Measurements from ENCODE around the gene SAG.
A peak's percentile ranks its signal among the peaks of the same experiment; 100 is the strongest.

Gene SAG

DNA sequence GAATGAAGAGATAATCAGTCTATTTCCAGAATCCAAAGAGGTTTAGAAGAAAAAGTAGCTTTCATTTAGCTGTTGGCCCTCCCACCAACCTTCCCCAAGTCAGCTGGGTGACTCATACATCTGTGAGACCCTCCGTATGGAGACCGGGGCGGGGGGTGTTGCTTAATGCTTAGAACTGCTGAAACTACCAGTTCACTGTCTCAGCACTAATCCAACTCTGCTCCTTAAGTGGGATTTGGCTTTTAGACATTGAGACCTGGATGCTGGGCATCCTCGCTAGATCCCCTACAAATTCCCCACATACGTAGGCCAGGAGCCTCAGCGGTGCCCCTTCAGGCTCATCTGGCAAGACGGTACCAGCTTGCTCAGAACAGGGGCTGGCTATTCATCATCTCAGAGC is at the start of gene SAG:
Gene SAG, plus strand, starts transcription at position 252 of the 400 bp plus-strand sequence. CDS start 1,374 bp downstream, outside the sequence.
- DNase-seq = no peak

DNA sequence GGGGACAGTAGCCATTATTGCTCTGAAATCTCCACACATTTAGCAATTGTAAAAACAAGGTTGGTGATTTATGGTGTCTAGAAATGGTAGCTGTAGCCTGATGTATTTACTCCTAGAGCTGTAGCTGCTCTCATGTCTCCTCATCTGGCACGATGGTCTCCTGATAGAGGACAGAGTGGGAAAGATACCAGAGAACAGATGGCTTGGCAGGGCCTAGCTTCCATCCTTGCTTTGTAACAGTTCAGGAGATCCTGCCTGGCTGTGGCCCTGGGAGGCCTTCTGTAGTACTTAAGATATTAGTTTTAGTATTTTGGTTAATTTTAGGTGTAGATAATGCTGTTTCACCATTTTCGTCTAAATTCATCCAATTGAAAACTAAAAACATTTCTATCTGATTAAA is 49.4 kb upstream of the SAG start:
- DNase-seq = peak; percentile 32 to 67

DNA sequence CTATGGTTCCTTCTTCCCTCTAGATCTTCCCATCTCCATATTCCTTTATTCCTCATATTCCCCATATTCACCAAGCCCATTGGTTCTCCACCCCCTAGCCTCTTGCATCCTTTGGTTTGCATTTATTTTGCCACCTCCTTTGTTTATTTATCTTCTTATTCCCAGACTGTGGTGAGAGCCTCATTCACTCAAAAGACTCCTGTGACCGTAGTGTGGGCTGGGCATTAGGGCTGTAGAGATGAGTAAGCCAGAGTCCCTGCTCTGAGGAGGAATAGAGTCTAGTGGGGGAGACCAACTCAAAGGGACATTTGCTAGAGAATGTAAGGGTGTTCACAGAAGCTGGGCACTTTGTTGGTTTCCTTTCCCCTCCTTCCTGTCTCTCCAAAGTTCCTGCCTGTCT is 47.9 kb upstream of the SAG start:
- DNase-seq = no peak

DNA sequence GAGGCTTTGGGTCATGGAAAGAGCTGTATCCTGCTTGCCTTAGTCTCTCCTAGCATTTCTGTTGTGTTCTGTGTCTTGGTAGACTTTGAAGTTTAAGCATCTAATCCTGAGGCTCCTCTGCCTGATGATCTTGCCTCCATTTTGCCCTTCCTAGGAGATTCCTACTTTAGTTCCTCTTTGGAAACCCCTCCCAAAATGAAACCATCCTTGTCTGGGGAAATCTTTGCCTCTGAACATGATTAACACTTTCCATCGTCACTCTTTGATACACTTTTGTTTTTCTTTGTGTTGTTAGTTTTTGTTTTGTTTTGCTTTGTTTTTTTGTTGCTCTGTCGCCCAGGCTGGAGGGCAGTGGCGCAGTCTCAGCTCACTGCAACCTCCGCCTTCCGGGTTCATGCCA is 47.0 kb upstream of the SAG start:
- DNase-seq = no peak

DNA sequence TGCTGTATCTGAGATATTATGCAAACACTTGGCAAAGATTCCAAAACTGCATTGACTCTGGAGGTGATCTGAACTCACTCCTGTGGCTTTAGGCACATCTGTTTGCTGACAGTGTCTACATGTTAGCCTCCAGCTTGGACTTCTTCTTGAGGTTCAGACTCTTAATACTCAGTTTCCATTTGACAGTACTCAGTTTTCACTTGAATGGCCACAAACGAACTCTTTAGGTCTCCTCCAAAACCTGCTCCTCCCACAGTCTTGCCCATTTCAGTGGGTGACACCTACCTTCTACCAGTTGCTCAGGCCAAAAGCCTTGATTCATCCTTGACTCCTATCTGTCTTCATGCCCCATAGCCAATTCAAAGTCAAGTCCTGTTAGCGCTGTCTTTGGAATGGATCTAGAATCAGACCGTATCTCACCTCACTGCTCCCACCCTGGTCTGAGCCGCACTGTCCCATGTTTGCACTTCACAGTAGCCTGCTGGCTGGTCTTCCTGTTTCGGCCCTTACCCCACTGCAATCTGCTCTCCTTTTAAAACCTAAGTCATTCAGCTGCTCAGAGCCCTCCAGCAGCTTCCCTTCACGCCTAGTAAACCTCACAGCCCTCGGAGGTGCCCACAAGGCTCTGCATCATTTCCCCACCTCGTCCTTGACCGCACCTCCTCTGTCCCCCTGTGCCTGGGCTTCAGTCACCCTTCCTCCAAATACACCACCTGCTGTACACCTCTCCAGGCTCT is 45.6 kb upstream of the SAG start:
- DNase-seq = no peak

DNA sequence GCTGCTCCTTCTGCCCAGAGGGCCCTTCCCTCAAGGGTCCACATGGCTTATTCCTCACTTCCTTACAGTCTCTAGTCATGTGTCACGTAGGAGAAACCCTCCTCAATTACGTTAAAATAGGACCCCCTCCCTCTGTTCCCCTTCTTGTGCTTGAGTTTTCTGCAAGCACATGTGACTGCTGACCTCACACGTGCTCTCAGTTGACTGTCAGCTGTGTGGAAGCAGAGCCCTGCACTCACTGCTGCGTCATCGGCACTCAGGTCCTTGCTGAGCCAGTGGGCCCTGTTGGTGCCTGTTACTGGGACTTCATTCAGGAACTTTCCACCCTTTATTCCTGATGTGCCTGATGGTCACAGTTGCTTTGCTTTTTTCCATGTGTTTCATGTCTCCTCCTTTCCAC is 45.1 kb upstream of the SAG start:
- DNase-seq = no peak

DNA sequence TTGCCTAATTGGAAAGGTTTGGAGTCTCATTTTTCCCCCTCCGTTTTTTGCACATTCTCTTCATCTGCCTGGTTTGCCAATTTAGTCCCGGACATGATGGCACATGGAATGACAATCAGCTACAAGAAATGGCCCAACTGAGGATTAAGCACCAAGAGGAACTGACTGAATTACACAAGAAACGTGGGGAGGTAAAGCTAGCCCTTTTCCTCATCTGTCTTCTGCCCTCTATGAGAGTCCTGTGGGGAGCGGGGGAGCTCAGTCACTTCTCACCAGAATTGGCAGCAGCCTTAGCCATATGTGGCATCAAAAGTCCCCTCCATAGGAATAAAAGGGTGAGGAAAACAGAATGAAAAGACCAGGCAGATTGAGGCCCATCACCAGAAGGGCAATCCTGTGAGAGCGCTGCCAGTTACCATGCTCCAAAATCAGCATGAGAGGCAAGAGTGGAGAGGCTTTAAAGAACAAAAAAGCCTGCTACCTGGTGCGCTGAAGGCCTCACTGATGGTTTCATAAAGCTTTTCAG is 44.5 kb upstream of the SAG start:
- DNase-seq = no peak

DNA sequence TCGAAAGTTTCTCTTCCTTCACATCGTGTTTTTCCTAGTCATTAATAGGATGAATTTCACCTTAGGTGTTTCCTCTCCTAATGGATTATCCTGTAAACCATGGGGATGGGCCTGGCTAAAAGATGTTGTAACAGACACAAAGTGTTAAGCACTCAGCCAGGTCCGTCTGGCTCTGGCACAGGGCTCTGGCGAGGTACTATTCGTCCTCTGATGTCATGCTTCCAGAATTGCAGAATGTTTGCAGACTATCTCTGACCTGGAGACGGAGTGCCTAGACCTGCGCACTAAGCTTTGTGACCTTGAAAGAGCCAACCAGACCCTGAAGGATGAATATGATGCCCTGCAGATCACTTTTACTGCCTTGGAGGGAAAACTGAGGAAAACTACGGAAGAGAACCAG is 42.9 kb upstream of the SAG start:
- no peak for DNase-seq

DNA sequence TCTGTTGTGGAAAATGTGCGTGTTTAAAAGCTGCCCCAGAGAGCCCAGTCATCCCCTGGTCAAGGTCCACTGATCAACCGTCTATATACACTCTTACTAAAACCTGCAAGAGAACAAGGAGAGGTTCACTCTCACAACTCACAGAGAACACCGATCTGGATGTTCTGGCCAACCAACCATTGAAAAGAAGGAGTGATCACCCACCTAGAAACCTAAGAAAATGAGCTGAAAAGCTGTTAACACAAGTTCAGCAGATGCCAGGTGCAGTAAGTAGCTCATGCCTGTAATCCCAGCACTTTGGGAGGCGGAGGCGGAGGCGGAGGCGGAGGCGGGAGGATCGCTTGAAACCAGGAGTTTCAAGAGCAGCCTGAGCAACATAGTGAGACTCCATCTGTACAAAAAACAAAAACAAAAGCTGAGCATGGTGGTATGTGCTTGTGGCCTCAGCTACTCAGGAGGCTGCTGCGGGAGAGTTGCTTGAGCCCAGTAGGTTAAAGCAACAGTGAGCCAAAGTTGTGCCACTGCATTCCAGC is 41.7 kb upstream of the SAG start:
- no peak for DNase-seq

DNA sequence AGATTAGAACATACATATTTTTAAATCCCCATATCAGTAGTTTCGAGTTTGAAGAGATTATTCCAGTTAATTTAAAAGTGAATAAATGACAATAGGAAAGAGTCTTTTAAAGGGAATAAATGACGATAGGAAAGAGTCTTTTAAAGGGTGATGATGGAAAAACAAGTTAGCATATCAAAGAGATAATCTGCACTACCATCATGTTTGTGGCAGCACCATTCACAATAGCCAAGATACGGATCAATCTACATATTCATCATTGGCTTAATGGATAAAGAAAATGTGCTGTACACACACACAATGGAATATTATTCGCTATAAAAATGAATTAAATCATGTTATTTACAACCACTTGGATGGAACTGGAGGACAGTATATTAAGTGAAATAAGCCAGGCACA is 41.1 kb upstream of the SAG start:
- DNase-seq = no peak

DNA sequence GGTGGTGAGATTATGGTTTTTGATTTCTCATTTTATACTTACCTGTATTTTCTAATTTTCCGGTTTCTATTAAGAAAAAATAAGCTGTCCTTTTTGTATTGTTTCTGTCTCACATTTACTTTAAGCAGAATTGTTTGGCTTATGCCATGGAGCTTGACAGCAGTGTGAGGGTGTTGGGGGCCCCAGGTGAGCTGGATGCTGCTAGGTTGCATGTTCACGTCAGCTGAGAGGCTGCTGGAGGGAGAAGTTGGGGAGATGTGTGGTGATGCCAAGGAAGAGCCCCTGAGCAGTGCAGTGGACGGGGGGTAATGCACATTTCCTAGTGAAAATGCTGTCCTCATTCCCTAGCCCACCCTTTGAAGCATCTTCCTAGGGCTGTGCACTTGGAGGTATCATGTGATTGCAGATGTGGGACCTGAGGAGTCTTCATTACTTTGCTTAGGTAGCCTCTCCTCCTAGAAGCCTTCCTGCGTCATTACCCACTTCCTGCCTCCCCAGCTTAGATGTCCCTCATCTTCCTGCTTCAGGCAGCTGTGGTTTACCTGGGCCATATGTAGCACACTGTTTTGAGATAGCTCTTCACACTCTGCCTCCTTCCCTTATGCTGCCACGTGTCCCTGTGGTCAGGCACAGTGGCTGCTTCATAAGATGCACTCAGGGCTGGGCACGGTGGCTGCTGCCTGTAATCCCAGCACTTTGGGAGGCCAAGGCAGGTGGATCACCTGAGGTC is 39.9 kb upstream of the SAG start:
- DNase-seq = no peak

DNA sequence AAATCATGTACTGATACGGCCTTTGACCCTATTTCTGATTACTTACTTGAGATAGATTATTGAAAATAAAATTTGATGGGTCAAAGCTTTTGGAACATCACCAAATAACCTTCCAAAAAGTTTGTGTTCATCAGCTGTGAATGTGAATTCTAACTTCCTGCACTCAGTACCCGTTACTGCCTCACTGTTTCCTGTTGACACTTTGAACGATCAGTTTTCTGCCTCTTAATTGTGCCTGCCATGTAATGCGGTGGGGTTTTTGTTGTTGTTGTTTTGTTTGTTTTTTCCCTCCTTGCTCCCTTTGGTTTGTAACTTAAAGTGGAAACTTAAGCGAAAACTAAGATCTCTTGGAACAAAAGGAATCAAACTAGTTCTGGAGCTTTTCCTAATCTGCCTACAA is 37.2 kb upstream of the SAG start:
- DNase-seq = no peak

DNA sequence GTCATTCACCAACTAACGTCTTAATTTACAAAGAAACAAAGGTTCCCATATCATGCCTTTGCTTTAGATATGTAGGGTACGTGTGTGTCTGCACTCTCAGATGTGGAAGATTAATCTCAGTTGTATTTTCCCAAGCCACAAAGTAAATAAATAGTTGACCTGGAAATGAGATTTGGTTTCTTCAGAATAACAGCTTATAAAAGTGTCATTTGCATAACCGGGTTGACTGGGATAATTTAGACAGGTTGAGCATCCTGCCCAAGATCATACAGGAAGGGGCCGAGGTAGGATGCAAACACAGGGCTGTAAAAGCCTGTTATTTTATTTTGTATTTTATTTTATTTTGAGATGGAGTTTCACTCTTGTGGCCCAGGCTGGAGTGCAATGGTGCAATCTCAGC is 36.7 kb upstream of the SAG start:
- DNase-seq = no peak

DNA sequence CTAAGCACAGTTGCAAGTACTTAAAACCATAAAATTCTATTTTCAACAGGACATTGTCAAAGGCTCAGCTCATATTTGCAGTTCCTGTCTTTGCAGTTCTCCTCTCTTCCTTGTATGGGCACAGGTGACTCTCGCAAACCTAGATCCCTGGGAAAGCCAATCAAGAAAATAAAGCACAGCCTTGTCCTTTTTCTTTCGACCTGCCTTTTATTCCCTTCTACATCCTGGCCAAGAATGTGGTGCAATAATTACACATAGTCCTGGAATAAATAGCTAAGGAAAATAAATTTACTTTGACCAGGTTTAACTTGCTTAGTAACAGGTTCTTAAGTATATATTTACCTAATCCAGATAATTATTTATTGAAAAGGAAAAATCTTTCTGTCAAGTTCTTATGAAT is 35.9 kb upstream of the SAG start:
- DNase-seq = no peak

DNA sequence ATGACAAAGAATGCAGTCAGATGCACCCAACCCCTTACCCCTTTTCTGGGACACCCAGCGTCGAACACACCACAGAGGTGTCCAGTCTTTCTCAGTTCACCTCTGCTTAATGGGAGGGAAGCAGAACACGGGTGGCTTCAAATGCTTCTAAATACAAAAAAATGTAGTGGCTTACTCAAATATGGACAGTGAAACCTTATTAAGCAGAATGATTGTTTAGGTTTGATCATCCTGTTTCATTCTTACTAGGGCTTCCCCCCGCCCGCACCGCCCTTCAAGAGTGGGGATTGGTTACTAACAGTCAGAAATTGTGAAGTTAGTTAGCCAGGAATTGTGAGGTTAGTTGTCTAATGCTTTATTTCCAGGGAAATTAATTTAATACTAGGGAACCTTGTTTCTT is 34.5 kb upstream of the SAG start:
- DNase-seq = no peak

DNA sequence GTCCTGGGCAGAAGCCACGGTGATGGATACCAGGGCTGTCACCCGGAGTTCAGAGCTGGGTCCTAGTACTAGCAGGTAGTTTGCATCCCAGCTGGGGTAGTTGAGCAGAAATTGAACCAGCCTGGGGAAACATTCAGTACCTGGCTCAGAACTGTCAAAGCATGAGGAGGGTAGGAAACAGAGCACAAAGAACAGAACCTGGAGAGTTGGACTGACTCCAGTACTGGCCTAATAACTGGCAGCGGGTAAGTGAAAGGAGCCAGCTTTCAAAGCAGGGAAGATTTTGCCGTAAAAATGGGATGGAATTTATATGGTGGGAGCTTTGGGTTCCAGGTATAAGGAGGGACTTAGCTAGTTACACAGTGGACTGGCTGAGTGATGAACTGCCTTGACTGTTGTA is 32.4 kb upstream of the SAG start:
- no peak for DNase-seq

DNA sequence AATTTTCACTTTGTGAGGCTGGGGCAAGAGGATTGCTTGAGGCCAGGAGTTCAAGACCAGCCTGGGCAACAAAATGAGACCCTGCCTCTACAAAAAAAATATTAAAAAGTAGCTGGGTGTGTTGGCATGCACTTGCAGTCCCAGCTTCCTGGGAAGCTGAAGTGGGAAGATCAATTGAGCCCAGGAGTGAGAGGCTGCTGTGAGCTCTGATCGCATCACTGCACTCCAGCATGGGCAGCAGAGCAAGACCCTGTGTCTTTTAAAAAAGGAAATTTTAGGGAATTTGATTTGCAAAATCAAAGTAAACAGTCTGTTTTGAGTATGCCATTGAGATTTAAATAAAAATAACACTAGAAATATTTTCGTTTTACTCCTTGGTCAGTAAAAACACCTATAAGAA is 28.7 kb upstream of the SAG start:
- DNase-seq = no peak

DNA sequence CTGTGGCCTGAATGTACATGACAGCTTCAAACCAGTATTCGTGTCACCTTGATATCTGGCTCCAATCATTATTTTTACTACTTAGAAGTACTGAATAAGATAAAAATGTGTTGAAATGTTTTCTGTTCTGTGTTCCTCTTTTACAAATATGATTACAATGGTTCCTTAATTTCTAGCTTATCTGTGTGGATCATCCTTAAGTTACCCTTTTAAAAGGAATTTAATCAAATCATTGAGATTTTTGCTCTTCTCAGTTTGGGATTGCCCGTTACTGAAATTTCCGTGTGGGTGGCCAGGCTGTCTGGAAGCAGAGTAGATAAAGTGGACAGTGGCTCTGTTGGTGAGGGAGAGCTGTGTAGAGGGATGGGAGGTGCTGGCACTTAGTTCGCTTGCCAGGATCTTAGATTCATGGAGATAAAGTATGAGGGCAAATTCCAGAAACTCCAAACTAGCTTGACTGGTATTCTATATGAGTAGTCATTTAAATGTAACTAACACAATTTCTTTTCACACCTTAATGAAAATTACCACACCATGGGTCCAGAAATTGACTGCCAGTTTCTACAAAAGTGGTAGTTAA is 27.4 kb upstream of the SAG start:
- no peak for DNase-seq

DNA sequence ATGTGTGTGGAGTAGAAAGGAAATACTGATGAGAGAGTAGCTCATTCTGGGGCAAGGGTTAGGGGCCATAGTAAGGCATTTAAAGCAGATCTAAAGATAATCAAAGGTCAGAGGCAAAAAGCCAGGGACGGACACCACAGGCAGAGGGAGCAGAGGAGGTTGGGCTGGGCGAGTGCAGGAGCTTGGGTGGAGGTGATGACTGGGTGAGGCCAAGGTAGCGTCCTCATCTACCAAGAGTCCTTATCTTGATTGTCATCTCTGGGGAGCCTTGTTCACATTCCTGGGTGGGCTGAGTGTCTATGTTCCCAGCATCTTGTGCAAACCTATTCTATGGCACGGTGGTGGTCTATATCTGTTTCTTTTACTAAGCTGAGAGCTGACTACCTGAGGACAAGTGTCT is 26.1 kb upstream of the SAG start:
- no peak for DNase-seq

DNA sequence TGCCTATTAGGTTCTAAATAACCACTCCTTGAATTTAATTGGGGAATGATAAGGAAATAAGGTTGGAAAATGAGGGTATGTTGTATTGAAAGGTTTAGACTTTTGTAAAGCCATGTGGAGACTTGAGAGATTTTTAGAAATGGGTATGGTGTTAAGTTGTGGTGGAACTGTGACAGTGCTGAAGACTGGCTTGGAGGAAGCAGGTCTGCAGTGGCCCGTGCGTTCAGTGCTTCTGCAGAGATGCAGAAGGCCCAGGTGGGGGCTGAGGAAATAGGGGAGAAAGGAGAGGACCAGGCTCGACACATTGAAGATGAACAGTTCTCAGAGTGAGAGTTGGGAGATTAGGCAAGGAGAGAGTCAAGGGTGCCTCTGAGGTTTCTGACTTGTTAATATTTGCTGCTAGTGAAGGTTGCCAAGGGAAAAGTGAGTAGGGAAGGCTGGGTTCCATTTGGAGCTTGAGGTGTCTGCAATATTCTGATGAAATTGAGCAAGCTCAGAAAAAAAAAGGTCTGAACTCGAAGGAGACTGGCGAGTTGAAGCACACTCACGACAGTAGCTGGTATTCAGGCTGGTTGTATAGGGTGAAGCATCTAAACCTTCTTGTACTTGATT is 25.5 kb upstream of the SAG start:
- no peak for DNase-seq

DNA sequence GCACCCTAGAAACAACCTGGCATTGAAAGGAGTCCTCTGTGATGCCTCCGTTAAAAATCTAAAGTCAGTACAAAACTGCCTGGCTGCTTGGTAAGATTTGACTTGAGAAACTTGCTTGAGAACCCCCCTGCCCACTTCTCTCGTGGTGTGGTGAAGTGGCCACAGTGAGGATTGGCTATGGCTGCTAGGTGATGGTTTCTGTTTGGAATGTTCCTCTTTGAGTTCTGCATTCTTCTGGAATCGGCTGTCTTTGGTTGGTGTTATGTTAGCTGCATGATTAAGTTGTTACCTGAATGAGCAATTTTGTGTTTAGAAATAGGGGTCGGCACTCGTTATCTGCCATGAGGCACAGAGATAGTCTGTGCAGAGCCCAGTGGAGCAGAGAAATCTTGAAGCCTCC is 21.7 kb upstream of the SAG start:
- no peak for DNase-seq

DNA sequence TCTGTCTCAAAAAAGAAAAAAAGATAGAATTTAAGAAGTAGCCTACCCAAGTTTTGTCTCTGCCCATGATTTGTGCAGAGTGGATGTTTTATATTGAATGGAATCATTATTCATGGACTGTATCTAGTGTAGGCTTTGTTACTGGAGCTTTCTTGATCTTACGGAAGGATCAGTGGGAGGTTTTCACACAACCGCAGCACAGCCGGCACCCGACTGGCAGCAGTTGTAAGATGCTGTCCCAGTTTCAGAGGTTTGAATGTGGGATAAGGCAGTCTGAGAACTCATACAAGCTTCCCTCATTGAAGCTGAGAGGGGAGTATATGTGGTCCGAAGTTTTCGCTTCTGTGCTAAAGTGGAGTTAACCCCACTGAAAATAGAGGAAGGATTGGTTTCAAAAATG is 19.7 kb upstream of the SAG start:
- DNase-seq = no peak

DNA sequence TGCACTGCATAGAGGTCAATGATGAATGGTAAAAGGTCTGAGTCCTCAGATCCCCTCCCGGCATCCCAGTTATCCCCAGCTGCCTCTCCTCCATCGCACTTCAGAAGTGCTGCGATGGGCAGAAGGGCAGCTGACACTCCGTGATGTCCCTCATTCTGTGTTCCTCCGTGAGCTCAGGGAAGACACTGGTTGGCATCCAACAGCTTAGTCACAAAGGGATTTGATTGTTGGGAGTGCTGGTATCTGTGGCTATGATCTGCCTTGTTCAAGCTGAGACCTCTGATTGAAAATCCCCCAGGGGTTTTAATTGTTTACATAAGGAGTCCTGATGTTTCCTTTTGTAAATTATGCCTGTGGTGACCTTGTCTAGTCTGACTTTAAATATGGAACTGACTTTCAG is 19.0 kb upstream of the SAG start:
- no peak for DNase-seq

DNA sequence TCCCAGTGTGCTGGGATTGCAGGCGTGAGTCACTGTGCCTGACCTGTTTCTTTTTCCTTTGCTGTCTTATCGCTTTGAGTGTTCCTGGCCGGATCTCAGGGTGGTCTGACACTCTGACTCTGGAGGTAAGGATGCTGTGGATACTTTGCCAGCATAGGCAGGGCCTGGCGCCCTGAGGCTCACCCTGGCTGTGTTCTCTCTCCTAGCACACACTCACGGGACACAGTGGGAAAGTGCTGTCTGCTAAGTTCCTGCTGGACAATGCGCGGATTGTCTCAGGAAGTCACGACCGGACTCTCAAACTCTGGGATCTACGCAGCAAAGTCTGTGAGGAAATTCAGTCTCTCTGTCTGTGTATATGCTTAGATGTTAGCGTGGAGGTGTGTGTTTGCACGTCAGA is 18.0 kb upstream of the SAG start:
- no peak for DNase-seq

Measured in NCI-H446 (cell line).